Right renal pelvis (tissue), 4 donors: ENCODE data around the gene PAK6. TPM values are rescaled to one million over a fixed set of nuclear protein-coding genes. Genes with fewer than 3 reads are reported as not detected.

ENCODE experiments used
- DNase-seq, 4 donors: peaks; one replicate each; pipeline ENCODE4 v3.0.0-alpha.2; 2013; ENCODE audit warnings: low read depth in 4 of 4, low spot score in 3 of 4, missing footprints in 1 of 4
- polyA plus RNA-seq, 4 donors: library from polyadenylated mRNA; unstranded; fragments of 120-200 nt; gene quantifications; one replicate each; pipeline ENCODE4 v1.2.1, GENCODE V29; 2013; ENCODE audit not compliant: insufficient read length in 4 of 4

PAK6 gene
- polyA plus RNA-seq, 4 donors = 6.3 to 6.7 (median 6.6) TPM

DNA sequence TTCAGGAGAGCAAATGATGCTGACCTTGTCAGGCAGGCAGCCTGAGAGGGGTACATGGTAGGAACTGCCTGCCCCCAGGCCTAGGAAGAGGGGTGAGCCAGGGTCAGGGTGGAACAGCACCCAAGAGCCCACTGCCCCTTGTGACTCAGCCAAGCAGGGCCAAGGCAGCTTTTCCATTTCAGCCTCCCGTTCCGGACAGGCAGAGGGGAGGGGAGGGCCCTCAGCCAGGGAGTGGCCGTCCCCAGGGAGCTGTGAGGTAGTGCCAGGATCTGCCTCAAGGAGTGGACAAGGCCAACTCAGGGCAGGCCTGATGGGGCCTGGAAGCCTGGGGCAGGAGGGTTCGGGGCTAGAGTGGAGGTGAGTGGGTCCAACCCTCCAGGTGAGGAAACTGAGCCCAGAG lies 49.1 kb downstream of the PAK6 start:
- no peak for DNase-seq

DNA sequence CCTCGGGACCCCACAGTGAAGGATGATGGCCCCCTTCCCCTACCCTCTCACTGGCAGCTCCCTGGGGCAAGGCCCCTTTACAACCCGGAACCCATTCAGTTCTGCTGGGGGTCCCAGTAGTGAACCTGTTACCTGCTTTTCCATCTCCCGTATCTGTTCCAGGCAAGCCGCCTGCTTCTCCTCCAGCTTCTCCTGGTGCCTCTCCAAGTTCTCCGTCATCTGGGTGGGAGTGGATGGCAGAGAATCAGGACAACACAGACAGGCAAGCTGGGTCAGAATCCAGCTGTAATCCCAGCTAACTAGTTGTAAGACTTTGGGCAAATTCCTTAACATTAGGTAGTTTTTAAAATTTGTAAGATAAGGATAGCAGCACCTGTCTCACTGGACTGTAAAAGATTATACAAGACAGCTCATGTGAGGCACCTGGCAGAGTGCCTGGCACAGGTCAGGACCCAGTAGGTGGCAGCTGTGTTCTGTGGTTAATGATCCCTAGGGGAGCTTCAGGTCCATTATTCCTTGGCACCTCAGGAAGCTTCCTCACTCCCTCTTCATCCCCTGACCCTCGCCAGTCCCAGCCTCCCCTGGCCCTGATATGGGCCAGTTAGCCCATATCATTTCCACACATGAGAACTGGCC lies 50.4 kb downstream of the PAK6 start:
- DNase-seq = no peak

DNA sequence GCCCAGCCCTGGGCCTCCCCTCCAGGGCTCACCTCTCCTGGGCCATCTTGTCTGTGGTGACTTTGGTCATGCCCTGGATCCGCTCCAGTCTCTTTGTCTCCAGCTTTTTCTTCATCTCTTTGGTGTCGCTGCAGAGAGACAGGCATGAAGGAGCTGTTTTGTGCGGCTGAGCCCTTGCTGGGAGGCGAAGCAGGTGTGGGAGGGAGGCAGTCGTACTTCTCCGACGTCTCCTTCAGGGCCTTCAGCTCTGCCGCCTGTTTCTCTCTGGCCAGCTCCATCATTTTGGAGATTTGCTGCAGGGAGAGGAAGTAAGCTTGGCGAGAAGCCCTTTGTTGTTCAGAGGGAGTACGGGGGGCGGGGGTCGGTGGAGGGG lies 51.7 kb downstream of the PAK6 start:
- DNase-seq = no peak

DNA sequence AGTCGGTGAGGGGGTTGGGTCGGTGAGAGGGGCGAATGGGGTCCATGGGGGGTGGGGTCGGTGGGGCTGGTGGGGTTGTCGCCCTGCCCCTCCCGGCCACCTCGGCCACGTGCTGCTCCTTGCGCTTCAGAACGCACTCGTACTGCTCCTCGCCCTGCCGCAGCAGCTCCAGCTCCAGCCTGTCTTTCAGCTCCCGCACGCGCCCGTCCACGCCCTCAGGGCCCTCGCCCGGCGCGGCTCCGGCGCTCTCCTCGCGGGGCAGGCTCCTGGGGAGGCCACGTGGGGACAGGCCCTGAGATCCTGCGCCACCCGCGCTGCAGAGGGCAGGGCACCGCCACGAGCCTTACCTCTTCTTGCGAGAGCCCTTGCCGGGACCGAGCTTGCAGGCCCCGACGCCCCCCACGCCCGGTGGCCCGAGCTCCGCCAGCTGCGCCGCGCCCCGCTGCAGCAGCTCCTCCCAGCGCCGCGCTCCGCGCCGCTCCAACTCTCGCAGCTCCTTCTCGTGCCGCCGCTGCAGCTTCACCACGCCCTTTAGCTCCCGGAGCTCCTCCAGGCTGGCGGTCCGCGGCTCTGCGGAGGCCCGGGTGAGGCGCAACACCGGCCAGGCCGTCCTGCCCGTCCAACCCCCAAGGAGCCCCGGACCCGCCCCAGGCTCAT lies 52.2 kb downstream of the PAK6 start:
- DNase-seq = no peak

DNA sequence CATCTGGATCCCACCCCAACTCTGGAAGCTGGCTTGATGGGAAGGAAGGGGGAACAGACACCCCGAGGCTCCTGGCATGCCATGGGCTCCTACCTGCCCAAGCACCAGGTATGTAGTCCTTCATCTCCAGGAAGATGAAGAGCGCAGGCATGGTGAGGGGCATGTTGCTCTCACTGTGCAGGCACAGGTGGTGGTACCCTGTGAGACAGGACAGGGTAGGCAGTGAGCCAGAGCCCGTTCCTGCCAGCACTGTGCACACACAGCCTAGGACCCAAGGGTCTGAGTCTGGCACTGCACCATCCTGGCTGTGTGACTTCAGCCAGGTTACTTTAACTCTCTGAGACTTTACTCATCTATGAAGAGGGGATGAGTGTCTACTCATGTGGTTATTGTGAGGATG lies 53.4 kb downstream of the PAK6 start:
- no peak for DNase-seq

DNA sequence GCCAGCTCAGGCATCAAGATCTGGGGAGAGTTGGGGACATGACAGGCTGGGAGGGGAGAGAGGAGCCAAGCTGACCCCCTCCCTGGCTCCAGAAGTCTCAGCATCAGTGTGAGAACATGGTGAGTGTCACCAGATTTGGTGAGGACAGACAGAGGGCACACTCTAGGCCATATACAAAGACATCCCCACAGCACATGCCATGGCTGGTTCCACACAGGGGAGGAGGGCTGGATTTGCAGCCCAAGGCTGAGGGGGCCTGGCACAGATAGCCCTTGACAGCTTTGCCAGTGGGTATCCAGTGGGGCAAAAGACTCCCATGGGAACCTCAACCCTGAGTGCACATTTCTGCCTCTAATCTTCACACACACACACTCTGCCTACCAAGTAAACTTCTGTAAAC lies 54.1 kb downstream of the PAK6 start:
- no peak for DNase-seq

DNA sequence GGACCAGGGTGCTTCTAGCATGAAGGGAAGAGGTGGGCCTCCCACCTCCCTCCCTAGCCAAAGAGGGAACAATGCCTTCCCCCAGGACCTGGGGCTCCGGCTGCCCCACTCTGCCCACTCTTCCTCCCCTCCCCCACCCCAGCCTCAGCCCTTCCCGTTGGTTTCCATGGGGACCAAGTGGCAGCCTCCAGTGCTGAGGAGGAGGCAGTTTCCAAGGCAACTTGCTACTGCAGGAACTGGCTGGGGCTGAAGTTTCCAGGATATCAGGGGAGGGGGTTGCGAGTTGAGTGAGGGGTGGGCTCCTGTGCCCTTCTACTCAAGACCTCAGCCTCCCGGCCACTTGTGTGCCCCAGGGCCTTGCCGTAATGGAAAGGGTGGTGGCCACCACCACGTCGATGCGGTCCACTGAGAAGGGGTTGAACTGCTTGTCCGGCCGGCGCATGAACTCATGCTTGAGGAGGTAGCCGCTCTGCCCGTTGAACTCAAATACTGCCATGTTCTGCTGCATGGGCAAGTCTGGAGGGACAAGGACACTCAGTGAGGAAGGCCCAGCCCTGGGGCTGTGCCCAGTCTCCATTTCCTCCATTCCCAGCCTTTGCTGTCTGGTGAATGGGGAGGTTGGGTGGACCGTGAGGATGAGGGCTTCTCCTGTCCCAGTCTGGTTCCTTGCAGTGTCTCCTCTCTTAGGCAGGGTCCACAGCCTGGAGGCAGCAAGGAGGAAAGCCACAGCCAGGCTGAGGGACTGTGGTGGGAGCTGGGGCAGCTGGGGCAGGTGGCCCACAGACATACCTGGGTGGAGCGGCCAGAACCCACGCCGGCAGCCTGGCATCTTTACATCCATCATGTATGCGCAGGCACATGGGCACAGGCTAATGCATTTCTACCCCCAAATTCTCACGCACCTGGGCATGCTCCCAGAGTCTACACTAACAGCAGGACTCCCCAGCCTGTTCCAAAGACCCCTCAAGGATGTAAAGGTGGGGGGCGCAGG lies 55.3 kb downstream of the PAK6 start:
- no peak for DNase-seq

DNA sequence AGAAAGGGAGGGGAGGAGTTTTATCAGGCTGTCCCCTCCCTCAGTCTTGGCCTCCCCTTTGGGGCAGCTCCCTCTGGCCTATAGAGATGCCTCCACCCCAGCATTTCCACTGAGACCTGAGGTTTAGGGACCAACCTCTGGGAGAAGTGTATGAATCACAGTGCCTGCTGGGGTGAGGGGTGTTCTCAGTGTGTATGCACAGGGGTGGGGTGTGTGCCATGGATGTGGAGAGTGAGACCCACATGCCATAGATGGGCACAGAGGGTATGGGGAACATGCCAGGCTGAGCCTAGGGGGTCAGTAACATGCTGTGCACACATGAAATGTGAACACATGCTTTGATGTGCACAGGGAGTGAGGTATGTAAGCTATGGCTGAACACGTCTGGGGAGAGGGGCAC lies 56.4 kb downstream of the PAK6 start:
- no peak for DNase-seq

DNA sequence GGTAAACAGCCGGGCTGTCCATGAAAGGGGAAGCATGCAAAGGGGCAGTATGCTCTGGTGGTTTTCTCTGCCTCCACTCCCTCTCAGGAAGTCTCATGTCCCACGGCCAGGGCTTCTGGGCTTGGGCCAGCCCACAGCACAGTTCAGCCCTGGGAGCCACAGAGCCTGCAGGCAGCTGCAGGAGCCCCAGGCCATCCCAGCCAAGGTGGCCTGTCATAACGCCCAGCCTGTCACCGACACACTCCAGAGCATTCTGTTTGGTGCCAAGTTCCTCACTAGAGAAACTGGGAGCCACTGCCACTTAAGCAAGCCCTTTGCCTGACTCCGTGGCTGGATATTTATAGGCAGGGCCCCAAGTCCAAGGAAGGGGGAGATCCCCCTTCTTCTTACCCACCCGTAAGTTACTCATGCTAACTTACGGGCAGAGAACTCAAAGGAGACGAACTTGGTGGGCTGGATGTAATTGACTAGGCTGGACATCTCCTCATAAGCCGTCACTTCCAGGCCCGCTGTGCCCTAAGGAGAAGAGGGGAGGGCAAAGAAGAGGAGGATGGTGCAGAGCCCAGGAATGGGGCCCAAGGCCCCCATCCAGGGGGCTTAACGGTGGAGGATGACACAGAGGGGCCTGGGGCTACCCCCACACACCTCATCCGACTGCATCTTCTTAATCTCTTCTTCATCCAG lies 57.2 kb downstream of the PAK6 start:
- DNase-seq = no peak

DNA sequence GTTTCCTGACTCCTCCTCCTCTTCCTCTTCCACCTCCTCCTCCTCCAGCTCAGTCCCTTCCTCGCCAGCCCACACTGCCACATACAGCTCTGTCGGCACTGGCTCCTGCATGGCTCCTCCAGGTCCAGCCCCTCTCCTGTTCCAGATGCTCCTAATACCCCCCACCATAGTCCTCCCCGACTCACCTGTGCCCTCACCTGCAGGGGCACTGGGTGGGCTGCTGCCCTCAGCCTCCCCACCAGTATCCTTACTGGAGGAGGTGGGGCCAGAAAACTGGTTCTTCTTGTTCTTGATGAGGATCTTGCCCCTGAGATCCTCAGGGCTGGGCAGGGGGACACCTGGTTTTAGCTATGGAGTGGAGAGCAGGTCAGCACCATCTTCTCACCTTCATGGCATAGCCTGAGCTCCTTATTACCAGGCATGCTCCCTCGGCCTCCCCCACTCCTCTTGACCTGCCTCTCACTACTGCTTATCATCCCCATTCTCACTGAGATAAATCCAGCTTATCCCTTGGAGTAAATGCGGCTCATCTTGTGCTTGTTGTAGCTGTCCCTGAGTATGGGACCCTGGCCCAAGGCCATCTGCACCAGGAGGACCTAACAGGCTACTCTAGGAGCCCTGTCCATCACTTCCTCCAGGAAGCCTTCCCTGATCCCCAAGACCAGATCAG lies 57.8 kb downstream of the PAK6 start:
- DNase-seq = no peak

DNA sequence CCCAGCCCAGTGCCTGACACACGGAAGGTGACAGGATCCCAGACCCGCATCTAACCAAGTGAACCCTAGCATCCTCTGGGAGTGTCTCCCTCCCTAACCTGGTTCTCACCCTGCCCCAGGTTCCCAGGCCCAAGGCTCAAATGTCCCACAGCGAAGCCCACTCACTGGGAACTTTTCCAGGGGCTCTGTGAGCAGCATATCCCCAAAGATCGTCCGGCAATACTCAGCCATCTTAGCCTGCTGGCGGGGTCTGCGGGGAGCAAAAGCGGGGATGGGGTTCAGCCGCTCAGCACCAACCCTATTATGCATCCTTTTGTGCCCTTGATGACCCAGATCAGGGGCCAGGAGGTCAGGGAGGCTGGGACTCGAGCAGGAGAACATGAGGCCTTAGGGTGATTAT lies 58.5 kb downstream of the PAK6 start:
- no peak for DNase-seq

DNA sequence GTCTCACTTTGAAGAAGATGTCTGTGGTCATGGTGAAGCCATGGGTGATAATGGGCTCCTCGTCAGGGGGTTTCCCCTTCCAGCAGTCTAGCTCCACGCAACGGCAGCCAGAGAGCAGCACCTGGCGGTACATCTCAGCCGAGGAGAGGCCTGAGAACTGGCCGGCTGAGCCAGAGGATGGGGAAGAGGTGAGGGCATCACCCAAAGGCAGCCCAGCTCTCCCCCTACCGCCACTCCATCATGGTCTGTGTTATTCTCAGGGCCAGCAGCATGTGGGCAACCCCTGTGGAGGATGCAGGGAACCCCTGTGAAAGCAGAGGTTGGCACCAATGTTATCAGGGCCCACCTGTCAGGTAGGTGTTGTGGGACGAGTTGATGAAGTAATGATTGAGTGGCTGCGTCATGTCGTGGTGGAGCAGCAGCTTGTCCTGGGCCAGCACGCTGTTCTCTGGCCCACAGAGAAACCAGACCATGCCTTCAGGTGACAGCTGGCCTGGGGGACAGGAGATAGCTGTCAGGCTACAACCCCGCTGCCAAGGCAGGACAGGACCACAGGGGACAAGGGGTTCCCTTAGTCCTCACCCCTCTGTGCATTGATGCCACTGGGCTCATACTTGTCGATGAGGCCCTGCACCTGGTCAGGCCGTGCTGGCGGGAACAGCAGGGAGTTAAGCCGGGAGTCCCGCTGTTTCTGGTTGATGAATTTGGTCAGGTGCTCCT lies 59.5 kb downstream of the PAK6 start:
- no peak for DNase-seq

DNA sequence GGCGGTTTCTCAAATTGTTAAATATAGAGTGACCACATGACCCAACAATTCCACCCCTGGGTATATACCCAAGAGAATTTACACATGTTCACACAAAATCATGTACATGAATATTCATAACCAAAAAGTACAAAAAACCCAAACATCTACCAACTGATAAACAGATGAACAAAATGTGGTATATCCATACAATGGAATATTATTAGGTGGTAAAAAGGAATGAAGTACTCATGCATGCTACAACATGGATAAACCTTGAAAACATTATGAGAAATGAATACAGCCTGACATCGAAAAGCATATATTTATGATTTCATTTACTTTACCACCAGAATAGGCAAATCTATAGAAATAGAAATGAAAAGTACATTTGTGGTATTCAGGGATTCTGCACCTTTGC lies 61.5 kb downstream of the PAK6 start:
- DNase-seq = no peak

DNA sequence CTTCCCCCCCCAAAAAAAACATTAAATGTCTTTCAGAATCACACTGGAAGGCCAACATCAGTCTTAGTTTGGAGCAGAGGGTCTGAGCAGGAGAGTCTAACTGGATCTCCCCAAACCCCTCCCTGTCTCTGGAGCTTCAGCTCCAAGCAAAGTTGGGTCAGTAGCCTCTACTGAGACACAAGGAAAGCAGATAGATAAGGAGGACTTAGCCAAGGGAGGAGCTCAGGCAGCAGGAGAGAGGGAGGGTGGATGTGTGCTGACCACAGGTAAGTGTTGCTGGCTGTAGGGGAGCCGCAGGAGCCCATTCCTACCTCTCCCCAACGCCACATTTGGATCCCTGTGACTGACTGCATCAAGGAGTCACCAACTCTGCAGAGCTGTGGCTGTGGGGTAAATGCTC lies 61.9 kb downstream of the PAK6 start:
- DNase-seq = no peak

DNA sequence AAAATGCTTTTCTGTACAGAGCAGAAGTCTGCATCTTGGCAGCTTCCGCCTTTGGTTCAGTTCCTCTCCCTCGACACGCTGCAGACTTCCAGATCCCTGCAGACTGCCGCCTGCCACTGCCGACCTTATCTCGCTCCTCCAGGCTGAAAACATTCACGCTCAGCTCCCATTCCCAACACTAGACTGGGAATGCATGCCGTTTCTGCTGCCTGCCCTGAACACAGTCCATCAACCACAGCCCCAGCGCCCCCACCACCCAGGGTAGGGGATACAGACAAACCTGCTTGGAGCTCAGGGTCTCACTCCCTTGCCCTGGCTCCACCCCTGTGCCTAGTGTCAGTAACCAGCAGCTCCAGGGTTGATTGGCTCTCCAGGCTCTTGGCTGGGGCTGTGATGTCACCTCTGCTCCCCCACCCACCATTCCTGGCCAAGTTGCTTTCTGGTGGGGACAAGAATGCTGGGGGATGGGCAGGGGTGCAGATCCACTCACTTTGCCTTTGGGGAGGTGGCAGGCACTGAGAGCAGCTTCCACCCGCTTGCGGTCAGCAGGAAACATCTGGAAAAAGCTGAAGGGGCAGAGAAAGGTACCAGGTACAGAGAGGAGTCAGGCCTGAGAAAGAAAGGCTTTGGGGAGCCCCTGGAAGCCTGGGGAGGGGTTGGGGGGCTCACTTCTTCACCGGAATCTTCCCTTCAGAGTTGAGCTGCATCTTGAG lies 62.8 kb downstream of the PAK6 start:
- no peak for DNase-seq

DNA sequence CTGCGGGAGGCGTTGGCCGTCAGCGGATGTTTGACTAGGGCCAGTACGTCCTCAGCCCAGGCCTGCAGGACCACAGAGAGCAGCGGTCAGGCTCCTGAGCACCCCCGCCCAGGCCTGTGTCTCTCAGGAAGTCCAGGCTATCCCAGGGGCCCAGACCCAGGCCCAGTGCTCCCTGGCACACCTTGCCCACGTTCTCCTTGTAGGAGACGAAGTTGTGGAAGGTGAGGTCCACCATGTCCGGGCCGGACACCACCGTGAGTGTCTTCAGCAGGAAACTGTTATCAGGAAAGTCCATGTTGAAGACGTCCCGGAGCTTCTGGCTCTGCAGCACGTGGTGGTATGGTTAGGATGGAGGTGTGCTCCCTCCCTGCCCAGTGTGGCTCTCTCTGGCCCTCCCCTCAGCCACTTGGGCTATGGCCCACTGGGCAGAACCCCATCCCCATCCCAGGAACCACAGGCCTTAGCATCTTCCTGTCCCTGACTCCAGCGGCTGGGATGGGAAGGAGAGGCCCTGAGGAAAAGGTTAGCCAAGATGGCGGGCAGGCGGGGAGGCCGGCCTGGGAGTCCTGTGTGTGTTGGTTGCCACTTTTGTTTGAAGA lies 63.5 kb downstream of the PAK6 start:
- no peak for DNase-seq

DNA sequence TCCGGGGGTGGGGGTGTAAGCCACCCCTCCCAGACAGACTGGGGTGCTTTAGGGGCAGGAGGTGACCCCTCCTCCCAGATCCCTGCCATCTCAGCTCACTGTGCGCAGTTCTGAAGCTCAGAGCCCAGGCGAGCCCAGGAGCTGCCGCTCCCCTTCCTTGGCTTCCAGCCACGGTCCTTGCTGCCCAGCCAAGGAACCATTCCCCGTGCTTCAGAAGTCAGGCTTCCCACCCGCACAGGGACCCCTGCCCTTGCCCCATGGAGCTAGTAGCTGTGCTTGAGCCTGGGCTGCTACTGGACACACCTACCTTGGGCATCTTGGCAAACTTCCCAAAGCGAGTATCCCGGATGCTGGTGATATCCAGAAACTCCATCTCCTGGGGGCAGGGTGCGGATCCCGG lies 64.1 kb downstream of the PAK6 start:
- DNase-seq = no peak

DNA sequence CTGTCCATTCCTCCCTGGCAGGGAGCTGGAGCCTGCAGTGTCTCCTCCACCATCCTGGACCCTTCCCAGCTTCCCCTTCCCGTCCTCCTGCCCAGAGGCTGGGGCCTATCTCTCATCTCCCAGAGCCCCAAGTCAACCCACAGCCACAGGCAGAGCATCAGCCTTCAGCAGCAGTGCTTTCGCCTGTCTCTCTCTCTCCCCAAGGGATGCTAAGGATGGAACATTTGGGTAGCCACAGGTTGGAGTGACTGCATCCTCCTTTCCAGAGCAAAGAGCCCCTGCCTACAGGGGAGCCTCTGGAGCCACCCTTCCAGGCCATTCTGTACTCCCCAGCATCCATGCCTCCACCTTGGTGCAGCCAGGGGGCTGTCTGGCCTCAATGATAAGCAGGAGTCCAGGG lies 64.7 kb downstream of the PAK6 start:
- no peak for DNase-seq

DNA sequence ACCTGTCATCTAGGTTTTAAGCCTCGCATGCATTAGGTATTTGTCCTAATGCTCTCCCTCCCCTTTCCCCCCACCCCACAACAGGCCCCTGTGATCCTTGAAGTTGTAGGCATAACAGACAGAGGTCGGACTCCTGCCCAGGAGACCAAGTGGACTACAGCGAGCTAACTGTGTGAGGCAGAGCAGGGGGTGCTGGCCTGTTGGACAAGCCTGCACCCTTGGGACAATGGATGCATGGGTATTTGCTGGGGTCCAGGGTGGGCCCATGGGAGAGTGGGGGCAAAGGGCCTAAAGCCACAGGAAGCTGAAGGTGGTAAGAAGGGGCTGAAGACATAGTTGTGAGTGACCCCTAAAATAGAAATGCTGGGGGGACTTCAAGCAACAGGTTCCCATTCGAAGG lies 66.4 kb downstream of the PAK6 start:
- DNase-seq = no peak
